Transverse colon (tissue), 4 donors: ENCODE measurements around the gene KSR1. TPM values are rescaled to one million over a fixed set of nuclear protein-coding genes. Genes with fewer than 3 reads are reported as not detected.

Experiments used
- DNase-seq: peaks from one replicate; pipeline ENCODE4 v3.0.0-alpha.2; 2019
- H3K27ac ChIP-seq, 4 donors: fragments of 200-600 bp; sonication (generic); 2 replicates each; pipeline ENCODE4 v1.5.1; 2016 to 2018; ENCODE audit warnings: inconsistent platforms in 4 of 4
- H3K27me3 ChIP-seq: fragments of 200-600 bp; sonication (generic); 2 replicates; pipeline ENCODE4 v1.5.1; 2017; ENCODE audit warnings: inconsistent platforms
- H3K36me3 ChIP-seq, 4 donors: fragments of 200-600 bp; sonication (generic); 2 replicates each; pipeline ENCODE4 v1.5.1; 2017 to 2019; ENCODE audit warnings: inconsistent platforms in 4 of 4
- H3K4me1 ChIP-seq, 4 donors: fragments of 200-600 bp; sonication (generic); 2 replicates each; pipeline ENCODE4 v1.5.1; 2017 to 2020; ENCODE audit warnings: inconsistent platforms in 4 of 4
- H3K4me3 ChIP-seq, 4 donors: fragments of 200-600 bp; sonication (generic); 1 replicate in 1 of 4; 2 replicates in 3 of 4; pipeline versions ENCODE4 v1.5.1 to v1.6.1; 2017 to 2019; ENCODE audit warnings: inconsistent platforms in 4 of 4
- H3K9me3 ChIP-seq, 2 donors: fragments of 200-600 bp; sonication (generic); 2 replicates each; pipeline ENCODE4 v1.5.1; 2017 to 2019; ENCODE audit warnings: inconsistent platforms in 2 of 2
- CTCF ChIP-seq, 5 experiments: fragments of 200-600 bp in 3 of 5; fragments of 450-650 bp in 2 of 5; sonication (generic) in 3 of 5; IDR thresholded peaks; 1 replicate in 2 of 5; 2 replicates in 3 of 5; pipeline ENCODE4 v1.5.1; 2016 to 2017; ENCODE audit warnings: antibody characterized with exemption in 5 of 5, inconsistent platforms in 3 of 5, mild to moderate bottlenecking in 2 of 5, moderate library complexity in 1 of 5
- EP300 ChIP-seq: sonication (generic); formaldehyde crosslinking; IDR thresholded peaks from one replicate; pipeline ENCODE4 v1.6.1; 2017; ENCODE audit warnings: antibody characterized with exemption, low read depth
- POLR2A ChIP-seq: fragments of 450-650 bp; IDR thresholded peaks from one replicate; pipeline ENCODE4 v1.6.1; 2016; ENCODE audit warnings: antibody characterized with exemption, mild to moderate bottlenecking, moderate library complexity
- POLR2AphosphoS5 ChIP-seq, 3 donors: sonication (generic); formaldehyde crosslinking; IDR thresholded peaks; one replicate each; pipeline ENCODE4 v1.6.1; 2016; ENCODE audit warnings: antibody characterized with exemption in 3 of 3
- WGBS, 2 donors: methylation state at CpG; one replicate each; pipeline ENCODE4 v1.1.5; 2018; ENCODE audit warnings: low coverage in 1 of 2; 5-methylcytosine and 5-hydroxymethylcytosine counted together
- in situ Hi-C, 4 donors: fragments of 200-750 bp; cut with MboI; loops; one replicate each; pipeline versions ENCODE4 v1.15.0 to v1.15.1; 2017; ENCODE audit warnings: low sequenced_read_pairs in 3 of 4, low pct_ligation_motif_present in 1 of 4, low pct_unique_long_range_greater_than_20kb in 1 of 4
- intact Hi-C: fragments of 100-400 bp; cut with DNase I; formaldehyde crosslinking; loops from one replicate; pipeline ENCODE4 v1.15.1; 2023; ENCODE audit warnings: low total_unique reads
- total RNA-seq, 4 donors: library from RNA; depleted of rRNA; stranded (reverse); fragments of >200 nt; gene quantifications; one replicate each; pipeline ENCODE4 v1.1.0, GENCODE V29; 2016

KSR1 gene
- total RNA-seq, 4 donors from 2014 or later, result 8.2 to 55.7 (median 30.9) TPM

- DNase-seq, result peak; percentile 56
- no peaks in the 10 kb centered on the region for H3K36me3 ChIP-seq
- 60 to 67% methylated on average over 7 to 12 of the region's 12 CpGs for WGBS, 2 donors
- intact Hi-C loops (no loop called here), in situ Hi-C loops (no loop called here)
- H3K4me3 ChIP-seq, result no peak overlapping the region
- H3K27ac ChIP-seq, result peak overlapping the region in 3 of 4 donors; percentile 18 to 48 (median 31)
- no peaks in the 10 kb centered on the region for H3K9me3 ChIP-seq
- no peaks in the 10 kb centered on the region for H3K27me3 ChIP-seq
- peaks cover 0 to 35% (median 14%) of the 10 kb centered on the region in 4 donors for H3K4me1 ChIP-seq
- TF ChIP-seq POLR2A (no peak), POLR2AphosphoS5 (IDR thresholded peaks at IDR 0.05) (peak in 2 of 3 donors; percentile 37 to 58)
Observed at GRCh38 chr17:27551701-27552248, 95.5 kb downstream of the KSR1 start.

GRCh38 chr17:27552276-27552732 lies 96.1 kb downstream of the KSR1 start:
- H3K27ac ChIP-seq, result no peak overlapping the region
- intact Hi-C loops, result no loop called here
- H3K4me3 ChIP-seq, result no peak overlapping the region
- no peaks in the 10 kb centered on the region for H3K9me3 ChIP-seq
- H3K36me3 ChIP-seq, result no peaks in the 10 kb centered on the region
- 80% methylated on average over 4 of the region's 4 CpGs; no CpG with 5 or more reads in 1 of the 2 donors for WGBS, 2 donors
- no peak for DNase-seq
- in situ Hi-C loops, result no loop called here
- TF ChIP-seq EP300, result no peak
- TF ChIP-seq POLR2AphosphoS5 (IDR thresholded peaks at IDR 0.05), result no peak
- no peak for TF ChIP-seq CTCF (IDR thresholded peaks at IDR 0.05)
- TF ChIP-seq POLR2A, result no peak
- H3K27me3 ChIP-seq, result no peaks in the 10 kb centered on the region
- peaks cover 0 to 31% (median 14%) of the 10 kb centered on the region in 4 donors for H3K4me1 ChIP-seq

GRCh38 chr17:27553019-27553511 lies 96.8 kb downstream of the KSR1 start:
- peak overlapping the region in 1 of 4 donors; percentile 27 for H3K27ac ChIP-seq
- no peaks in the 10 kb centered on the region for H3K36me3 ChIP-seq
- WGBS, 2 donors, result 77% methylated on average over 7 of the region's 7 CpGs; no CpG with 5 or more reads in 1 of the 2 donors
- TF ChIP-seq EP300, result no peak
- no peaks in the 10 kb centered on the region for H3K27me3 ChIP-seq
- H3K4me3 ChIP-seq, result no peak overlapping the region
- peaks cover 0 to 31% (median 14%) of the 10 kb centered on the region in 4 donors for H3K4me1 ChIP-seq
- in situ Hi-C loops, result no loop called here
- no peaks in the 10 kb centered on the region for H3K9me3 ChIP-seq
- peak; percentile 36 for DNase-seq
- intact Hi-C loops, result no loop called here

GRCh38 chr17:27554152-27554551 lies 97.9 kb downstream of the KSR1 start:
- TF ChIP-seq POLR2A, result no peak
- no peak for TF ChIP-seq POLR2AphosphoS5 (IDR thresholded peaks at IDR 0.05)
- TF ChIP-seq CTCF (IDR thresholded peaks at IDR 0.05), result no peak
- no peak for TF ChIP-seq EP300
- intact Hi-C loops, result no loop called here
- Histone ChIP-seq H3K36me3 (no peaks in the 10 kb centered on the region), H3K27ac (peak overlapping the region in 1 of 4 donors; percentile 15), H3K9me3 (no peaks in the 10 kb centered on the region), H3K4me3 (no peak overlapping the region), H3K27me3 (no peaks in the 10 kb centered on the region), H3K4me1 (peaks cover 0 to 36% (median 18%) of the 10 kb centered on the region in 4 donors)
- 72% methylated on average over 11 of the region's 11 CpGs; no CpG with 5 or more reads in 1 of the 2 donors for WGBS, 2 donors
- DNase-seq, result no peak
- in situ Hi-C loops, result no loop called here

GRCh38 chr17:27554911-27555310 lies 98.7 kb downstream of the KSR1 start:
- no peak overlapping the region for H3K27ac ChIP-seq
- intact Hi-C loops (no loop called here), in situ Hi-C loops (no loop called here)
- H3K9me3 ChIP-seq, result no peaks in the 10 kb centered on the region
- H3K36me3 ChIP-seq, result no peaks in the 10 kb centered on the region
- H3K4me3 ChIP-seq, result no peak overlapping the region
- TF ChIP-seq CTCF (IDR thresholded peaks at IDR 0.05) (no peak), POLR2AphosphoS5 (IDR thresholded peaks at IDR 0.05) (no peak), EP300 (no peak), POLR2A (no peak)
- H3K4me1 ChIP-seq, result peaks cover 7 to 40% (median 25%) of the 10 kb centered on the region in 4 donors
- 57 to 81% methylated on average over 3 to 6 of the region's 6 CpGs for WGBS, 2 donors
- no peaks in the 10 kb centered on the region for H3K27me3 ChIP-seq
- DNase-seq, result no peak
